ENCODE results near the gene TCF7L1.

DNA sequence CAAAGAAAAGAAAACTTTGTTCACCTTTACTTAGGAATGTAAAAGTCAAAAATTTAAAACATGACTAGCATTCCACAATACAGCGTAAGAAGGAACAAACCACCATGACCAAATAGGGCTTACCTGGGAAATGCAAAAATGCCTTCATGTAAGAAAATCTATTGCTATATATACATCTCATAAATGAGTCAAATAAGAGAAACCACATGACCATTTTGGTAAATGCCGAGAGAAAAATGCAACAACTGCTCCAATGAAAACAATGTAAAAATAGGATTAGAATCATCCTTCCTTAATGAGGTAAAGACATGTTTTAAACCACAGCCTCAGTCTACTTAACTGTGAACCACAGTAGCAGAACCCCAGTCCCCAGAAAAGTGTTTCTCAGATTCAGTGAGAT, 145.2 kb downstream of the TCF7L1 start:
- TF ChIP-seq, protein P1, sequence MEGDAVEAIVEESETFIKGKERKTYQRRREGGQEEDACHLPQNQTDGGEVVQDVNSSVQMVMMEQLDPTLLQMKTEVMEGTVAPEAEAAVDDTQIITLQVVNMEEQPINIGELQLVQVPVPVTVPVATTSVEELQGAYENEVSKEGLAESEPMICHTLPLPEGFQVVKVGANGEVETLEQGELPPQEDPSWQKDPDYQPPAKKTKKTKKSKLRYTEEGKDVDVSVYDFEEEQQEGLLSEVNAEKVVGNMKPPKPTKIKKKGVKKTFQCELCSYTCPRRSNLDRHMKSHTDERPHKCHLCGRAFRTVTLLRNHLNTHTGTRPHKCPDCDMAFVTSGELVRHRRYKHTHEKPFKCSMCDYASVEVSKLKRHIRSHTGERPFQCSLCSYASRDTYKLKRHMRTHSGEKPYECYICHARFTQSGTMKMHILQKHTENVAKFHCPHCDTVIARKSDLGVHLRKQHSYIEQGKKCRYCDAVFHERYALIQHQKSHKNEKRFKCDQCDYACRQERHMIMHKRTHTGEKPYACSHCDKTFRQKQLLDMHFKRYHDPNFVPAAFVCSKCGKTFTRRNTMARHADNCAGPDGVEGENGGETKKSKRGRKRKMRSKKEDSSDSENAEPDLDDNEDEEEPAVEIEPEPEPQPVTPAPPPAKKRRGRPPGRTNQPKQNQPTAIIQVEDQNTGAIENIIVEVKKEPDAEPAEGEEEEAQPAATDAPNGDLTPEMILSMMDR (IDR thresholded peaks at IDR 0.05): no peak
- TF ChIP-seq POLR2AphosphoS5 (IDR thresholded peaks at IDR 0.05): no peak
